HepG2 (cell line): Measurements from ENCODE around the gene SETD2. TPM values are rescaled to one million over a fixed set of nuclear protein-coding genes. Genes with fewer than 3 reads are reported as not detected.

ENCODE experiments used
- ATAC-seq: fragments of 200-7000 bp; cut with Tn5 transposase; 3 replicates; pipeline ENCODE4 v1.9.1; 2020; ENCODE audit warnings: mild to moderate bottlenecking, moderate library complexity
- BruUV-seq: library from RNA; stranded (reverse); fragments of 400-500 nt; replicated peaks from 2 replicates; lab custom pipeline; 2021; lab: Mats Ljungman, UMichigan
- CTCF ChIA-PET: fragments of 300-600 bp; formaldehyde crosslinking; extraction: SDS; loops from one replicate; lab custom pipeline; 2021; ENCODE audit warnings: low total read pairs, inconsistent platforms, low intra/inter-chr PET ratio; lab: Yijun Ruan, JAX
- POLR2A ChIA-PET: fragments of 350-600 bp; sonication (Branson Sonifier 250); formaldehyde crosslinking; loops from one replicate; lab custom pipeline; 2020; ENCODE audit warnings: antibody characterized with exemption, inconsistent platforms; lab: Yijun Ruan, JAX
- DNase-seq: peaks from one replicate; pipeline ENCODE4 v3.0.0-alpha.2; 2015; ENCODE audit warnings: low spot score
- FAIRE-seq: peaks from 3 replicates; lab custom pipeline; 2011; peaks lifted over from hg19 to GRCh38; lab: Jason Lieb, UNC
- H2AFZ ChIP-seq: one replicate; pipeline ENCODE4 v1.6.1; 2011; ENCODE audit warnings: low read length, inconsistent platforms
- H3K27ac ChIP-seq: fragments of 300-600 bp; 3 replicates; pipeline ENCODE4 v1.8.0; 2011; ENCODE audit warnings: mixed run types, mild to moderate bottlenecking, mixed read lengths, low read length, inconsistent platforms; ENCODE audit not compliant: insufficient read depth; ENCODE audit errors: extremely low read length
- H3K27me3 ChIP-seq, 2 experiments: fragments of 200-600 bp in 1 of 2; 2 replicates in 1 of 2; 3 replicates in 1 of 2; pipeline versions ENCODE4 v1.6.0 to v1.8.0; 2011; ENCODE audit warnings: low read length in 2 of 2, mild to moderate bottlenecking in 2 of 2, moderate library complexity in 2 of 2, inconsistent platforms in 1 of 2; ENCODE audit not compliant: insufficient read depth in 2 of 2, control insufficient read depth in 1 of 2
- H3K36me3 ChIP-seq, 2 experiments: fragments of 200-600 bp in 1 of 2; replicated peaks in 1 of 2; 2 replicates in 1 of 2; 3 replicates in 1 of 2; pipeline versions ENCODE4 v1.5.1 to v1.8.0; 2011; ENCODE audit warnings: low read length in 2 of 2, inconsistent platforms in 1 of 2; ENCODE audit not compliant: insufficient read depth in 2 of 2, control insufficient read depth in 1 of 2
- H3K4me1 ChIP-seq: 2 replicates; pipeline ENCODE4 v1.5.1; 2012; ENCODE audit warnings: low read length, inconsistent platforms; ENCODE audit not compliant: insufficient read depth
- H3K4me2 ChIP-seq: 2 replicates; pipeline ENCODE4 v1.6.0; 2011; ENCODE audit warnings: low read depth, low read length, inconsistent platforms
- H3K4me3 ChIP-seq, 3 experiments: fragments of 200-600 bp in 1 of 3; sonication (generic), shearing (Covaris generic) in 1 of 3; replicated peaks in 1 of 3; 2 replicates each; pipeline ENCODE4 v1.5.1; 2011 to 2016; ENCODE audit warnings: low read length in 3 of 3, inconsistent platforms in 2 of 3, low read depth in 2 of 3, mild to moderate bottlenecking in 2 of 3, control low read depth in 1 of 3, mixed read lengths in 1 of 3; ENCODE audit not compliant: insufficient read depth in 1 of 3
- H3K79me2 ChIP-seq: one replicate; pipeline ENCODE4 v1.6.1; 2011; ENCODE audit warnings: low read length, inconsistent platforms; ENCODE audit not compliant: insufficient read depth
- H3K9ac ChIP-seq: 2 replicates; pipeline ENCODE4 v1.6.0; 2011; ENCODE audit warnings: mild to moderate bottlenecking, low read depth, low read length, inconsistent platforms; ENCODE audit not compliant: insufficient read depth
- H3K9me3 ChIP-seq: 2 replicates; pipeline ENCODE4 v1.5.1; 2012; ENCODE audit warnings: mild to moderate bottlenecking, low read length
- H4K20me1 ChIP-seq: 2 replicates; pipeline ENCODE4 v1.6.0; 2011; ENCODE audit warnings: inconsistent platforms, mild to moderate bottlenecking, low read length, moderate library complexity; ENCODE audit not compliant: insufficient read depth
- CHD2 ChIP-seq: IDR thresholded peaks from 2 replicates; pipeline ENCODE4 v1.6.1; 2011; ENCODE audit warnings: low read depth, low read length, improper control_type of control experiment
- DZIP1 ChIP-seq: sonication (generic); formaldehyde crosslinking; IDR thresholded peaks from 2 replicates; pipeline ENCODE4 v1.5.0; 2020; ENCODE audit warnings: mild to moderate bottlenecking, missing genetic modification reagents
- KMT2B ChIP-seq: IDR thresholded peaks from 2 replicates; pipeline ENCODE4 v1.6.1; 2016; ENCODE audit warnings: missing genetic modification reagents, missing compliant biosample characterization
- NFYC ChIP-seq: IDR thresholded peaks from 2 replicates; pipeline ENCODE4 v1.6.1; 2016; ENCODE audit warnings: missing genetic modification reagents, missing compliant biosample characterization
- NRL ChIP-seq: sonication (generic); formaldehyde crosslinking; IDR thresholded peaks from 2 replicates; pipeline ENCODE4 v1.5.0; 2020; ENCODE audit warnings: missing genetic modification reagents, mild to moderate bottlenecking, moderate library complexity, borderline replicate concordance
- RARG ChIP-seq: sonication (generic); formaldehyde crosslinking; IDR thresholded peaks from 2 replicates; pipeline ENCODE4 v1.4.0; 2020; ENCODE audit warnings: low read depth, mild to moderate bottlenecking, missing genetic modification reagents
- SMC3 ChIP-seq: IDR thresholded peaks from 2 replicates; pipeline ENCODE4 v1.6.1; 2011; ENCODE audit warnings: low read length, improper control_type of control experiment
- SP1 ChIP-seq, 2 experiments: fragments of 450-650 bp in 1 of 2; sonication (generic) in 1 of 2; formaldehyde crosslinking in 1 of 2; IDR thresholded peaks; 2 replicates each; pipeline versions ENCODE4 v1.4.0 to v1.6.1; 2016 to 2020; ENCODE audit warnings: missing genetic modification reagents in 1 of 2
- SP4 ChIP-seq: sonication (generic); formaldehyde crosslinking; IDR thresholded peaks from 2 replicates; pipeline ENCODE4 v1.8.1; 2023; ENCODE audit warnings: mild to moderate bottlenecking, missing genetic modification reagents
- SYNCRIP ChIP-seq: fragments of 200-400 bp; formaldehyde crosslinking; IDR thresholded peaks from 2 replicates; pipeline ENCODE4 v1.6.1; 2018; ENCODE audit warnings: mild to moderate bottlenecking, low read depth, low read length; ENCODE audit not compliant: insufficient read depth
- ZNF256 ChIP-seq: sonication (generic); formaldehyde crosslinking; conservative IDR thresholded peaks from 2 replicates; pipeline ENCODE4 v1.4.0; 2020; ENCODE audit warnings: missing genetic modification reagents
- ZNF597 ChIP-seq: sonication (generic); formaldehyde crosslinking; IDR thresholded peaks from 2 replicates; pipeline ENCODE4 v1.5.0; 2020; ENCODE audit warnings: missing genetic modification reagents
- ZNF772 ChIP-seq: sonication (generic); formaldehyde crosslinking; IDR thresholded peaks from 2 replicates; pipeline ENCODE4 v1.5.0; 2020; ENCODE audit warnings: mild to moderate bottlenecking, missing genetic modification reagents
- ZSCAN29 ChIP-seq: sonication (generic); formaldehyde crosslinking; conservative IDR thresholded peaks from 2 replicates; pipeline ENCODE4 v1.4.0; 2020; ENCODE audit warnings: mild to moderate bottlenecking, missing genetic modification reagents
- ZZZ3 ChIP-seq: sonication (generic); formaldehyde crosslinking; IDR thresholded peaks from 2 replicates; pipeline ENCODE4 v1.4.0; 2020; ENCODE audit warnings: missing genetic modification reagents, mild to moderate bottlenecking, borderline replicate concordance
- WGBS: methylation state at CpG from one replicate; pipeline ENCODE4 v1.1.6; 2017; ENCODE audit warnings: low lambda C conversion rate; 5-methylcytosine and 5-hydroxymethylcytosine counted together
- in situ Hi-C: cut with HindIII; loops from 2 replicates; pipeline ENCODE4 v1.10.0; 2017; ENCODE audit warnings: low pct_unique_long_range_greater_than_20kb; ENCODE audit not compliant: extremely low pct_ligation_motif_present
- intact Hi-C: fragments of 100-400 bp; cut with micrococcal nuclease; formaldehyde crosslinking; loops from one replicate; pipeline ENCODE4 v1.10.0; 2022; ENCODE audit not compliant: unreplicated experiment
- polyA plus RNA-seq, 8 experiments: library from polyadenylated mRNA; depleted of rRNA in 3 of 8; stranded (reverse) in 7 of 8; unstranded in 1 of 8; fragments of >200 nt; fragmentation: Illumina TruSeq in 4 of 8; extraction: Trizol in 4 of 8; gene quantifications; 2 replicates each; pipeline versions ENCODE4 v1.2.1 to v1.2.3, GENCODE V29; 2011 to 2016; ENCODE audit warnings: low read depth in 4 of 8, missing spikeins in 1 of 8, mixed read lengths in 1 of 8; ENCODE audit not compliant: insufficient read depth in 1 of 8
- total RNA-seq, 5 experiments: library from RNA; depleted of rRNA; stranded (reverse); fragments of >200 nt; fragmentation: Illumina TruSeq; extraction: Trizol; gene quantifications; 2 replicates each; pipeline ENCODE4 v1.2.3, GENCODE V29; 2016; ENCODE audit warnings: low read depth in 1 of 5
- TF ChIP-seq, protein P1 (sequence below): sonication (generic); formaldehyde crosslinking; IDR thresholded peaks from 2 replicates; pipeline ENCODE4 v1.8.1; 2023; ENCODE audit warnings: mild to moderate bottlenecking, missing genetic modification reagents
- TF ChIP-seq, protein P2 (sequence below): sonication (generic); formaldehyde crosslinking; IDR thresholded peaks from 2 replicates; pipeline ENCODE4 v1.5.1; 2020; ENCODE audit warnings: mild to moderate bottlenecking, missing genetic modification reagents, borderline replicate concordance

The SETD2 gene
- total and polyA plus RNA-seq, 2 of the 13 experiments (the other 11 are each of a cell fraction or from before 2014, with no cell fraction given) = 14.2 to 24.2 TPM

DNA sequence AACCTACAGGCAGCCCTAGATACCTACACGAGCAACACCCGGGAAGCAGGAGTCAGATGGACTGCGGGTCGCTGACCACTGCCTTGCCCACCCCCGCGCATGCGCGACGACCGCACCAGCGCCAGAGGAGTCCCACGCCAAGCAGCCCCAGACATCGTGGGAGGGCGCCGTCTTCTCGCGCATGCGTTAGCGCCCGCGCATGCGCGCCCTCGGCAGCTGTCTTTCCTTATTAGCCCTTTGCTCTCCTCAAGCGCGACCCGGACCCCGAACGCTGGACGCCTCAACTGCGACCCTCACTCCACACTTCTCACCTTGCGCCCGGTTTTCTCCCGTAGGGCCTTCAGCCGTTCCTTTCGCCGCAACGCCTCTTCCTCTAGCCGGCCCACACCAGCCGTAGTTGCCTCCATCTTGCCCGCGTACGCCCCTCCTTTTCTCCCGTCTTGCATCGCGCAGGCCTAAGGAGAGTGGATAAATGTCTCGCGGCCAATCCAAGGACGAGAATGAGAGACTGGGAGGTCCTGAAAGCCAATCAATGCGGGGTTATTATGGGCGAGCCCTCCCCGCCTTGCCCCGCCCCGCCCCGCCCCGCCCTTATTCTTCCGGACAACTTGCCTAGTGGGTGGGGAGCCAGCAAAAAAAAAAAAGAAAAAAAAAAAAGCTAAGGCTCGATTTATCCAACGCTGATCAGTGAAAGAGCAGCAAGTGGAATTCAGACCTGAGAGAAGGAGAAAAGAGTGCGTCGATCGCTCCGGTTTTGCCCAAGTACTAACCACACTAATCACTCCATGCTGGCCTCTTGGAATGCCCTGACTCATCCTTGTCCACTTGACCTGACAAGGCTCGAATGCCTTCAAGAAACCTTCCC lies 187.4 kb downstream of the SETD2 start, which contains the start of gene CCDC12:
TSS of gene CCDC12 (minus strand) at position 420 of the 865 bp plus-strand sequence. CDS start at position 407, 13 bp downstream.
- in situ Hi-C loops (no loop called here), intact Hi-C loops (loop anchor here (10.0 kb wide), 1 partner anchor 52 kb away; no protein-coding TSS in a partner anchor)
- peaks cover 50% of the 10 kb centered on the region for H3K79me2 ChIP-seq
- H2AFZ ChIP-seq = no peak within 1 kb of the TSS
- DNase-seq = peak; percentile 98
- ChIA-PET CTCF (no interaction called here), POLR2A (interaction anchor here (0.6 to 3.9 kb wide), 13 partner anchors 8 to 128 kb away, joined by 3 to 34 read pairs (median 6); no protein-coding TSS in a partner anchor)
- no TSS peak for BruUV-seq
- no peaks in the 10 kb centered on the region for H3K9me3 ChIP-seq
- 1% methylated on average over 49 of the region's 64 CpGs for WGBS
- peak within 1 kb of the TSS; percentile 97 for H3K27ac ChIP-seq
- peak; percentile 79 for ATAC-seq
- no peaks in the 10 kb centered on the region; a peak in 1 of 5 replicates for H3K27me3 ChIP-seq
- H3K4me2 ChIP-seq = peak within 1 kb of the TSS; percentile 87
- no peaks in the 10 kb centered on the region for H3K36me3 ChIP-seq
- peak within 1 kb of the TSS; percentile 93 for H3K9ac ChIP-seq
- H3K4me3 ChIP-seq = peak within 1 kb of the TSS; percentile 69 to 98 (median 79); a peak in 5 of 6 replicates
- peaks cover 19% of the 10 kb centered on the region for H4K20me1 ChIP-seq
- FAIRE-seq = peak; percentile 86
- H3K4me1 ChIP-seq = peaks cover 70% of the 10 kb centered on the region
- TF ChIP-seq, protein P1, sequence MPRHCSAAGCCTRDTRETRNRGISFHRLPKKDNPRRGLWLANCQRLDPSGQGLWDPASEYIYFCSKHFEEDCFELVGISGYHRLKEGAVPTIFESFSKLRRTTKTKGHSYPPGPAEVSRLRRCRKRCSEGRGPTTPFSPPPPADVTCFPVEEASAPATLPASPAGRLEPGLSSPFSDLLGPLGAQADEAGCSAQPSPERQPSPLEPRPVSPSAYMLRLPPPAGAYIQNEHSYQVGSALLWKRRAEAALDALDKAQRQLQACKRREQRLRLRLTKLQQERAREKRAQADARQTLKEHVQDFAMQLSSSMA (CRISPR knock-in tag) = 0 out of 2 replicates have a peak, but pooled peaks have one; percentile 3
- no peak for TF ChIP-seq RARG (CRISPR knock-in tag)
- TF ChIP-seq NFYC = peak; percentile 82
- no peak; the same call in 1 of the 2 replicates for TF ChIP-seq DZIP1 (CRISPR knock-in tag)
- TF ChIP-seq SYNCRIP = no peak
- TF ChIP-seq ZNF597 = no peak
- TF ChIP-seq NRL = peak; percentile 38; the same call in 1 of the 2 replicates
- TF ChIP-seq SP1 (IDR thresholded peaks at IDR 0.05) = no peak
- peak; percentile 80 for TF ChIP-seq SP1 (CRISPR knock-in tag; IDR thresholded peaks at IDR 0.05)
- peak; percentile 70; the same call in 1 of the 2 replicates for TF ChIP-seq ZNF256 (CRISPR knock-in tag)
- TF ChIP-seq ZZZ3 (CRISPR knock-in tag) = no peak
- no peak for TF ChIP-seq ZSCAN29 (CRISPR knock-in tag)
- peak; percentile 60 for TF ChIP-seq CHD2
- no peak for TF ChIP-seq SMC3
- TF ChIP-seq SP4 = peak; percentile 81
- TF ChIP-seq KMT2B (CRISPR knock-in tag) = peak; percentile 68
- TF ChIP-seq, protein P2, sequence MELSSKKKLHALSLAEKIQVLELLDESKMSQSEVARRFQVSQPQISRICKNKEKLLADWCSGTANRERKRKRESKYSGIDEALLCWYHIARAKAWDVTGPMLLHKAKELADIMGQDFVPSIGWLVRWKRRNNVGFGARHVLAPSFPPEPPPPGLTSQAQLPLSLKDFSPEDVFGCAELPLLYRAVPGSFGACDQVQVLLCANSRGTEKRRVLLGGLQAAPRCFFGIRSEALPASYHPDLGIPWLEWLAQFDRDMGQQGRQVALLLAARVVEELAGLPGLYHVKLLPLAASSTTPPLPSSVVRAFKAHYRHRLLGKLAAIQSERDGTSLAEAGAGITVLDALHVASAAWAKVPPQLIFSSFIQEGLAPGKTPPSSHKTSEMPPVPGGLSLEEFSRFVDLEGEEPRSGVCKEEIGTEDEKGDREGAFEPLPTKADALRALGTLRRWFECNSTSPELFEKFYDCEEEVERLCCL (CRISPR knock-in tag) = no peak
- peak; percentile 82 for TF ChIP-seq ZNF772 (CRISPR knock-in tag)
